Mesodermal cell (in vitro differentiated cells): Measurements from ENCODE around the gene ENTPD5.
"Not testable (repeated sequence)": the region's sequence is repeated elsewhere in the genome, so short reads cannot be mapped to it uniquely, and the experiment has no call there.

Experiments used
- H3K27ac ChIP-seq: 2 replicates; pipeline ENCODE4 v1.7.0; 2013; ENCODE audit warnings: mild to moderate bottlenecking, low read depth, low read length, moderate library complexity; ENCODE audit not compliant: severe bottlenecking
- H3K36me3 ChIP-seq: 2 replicates; pipeline ENCODE4 v1.7.1; 2013; ENCODE audit warnings: mild to moderate bottlenecking, low read length, moderate library complexity; ENCODE audit not compliant: control insufficient read depth, insufficient read depth
- H3K4me1 ChIP-seq: one replicate; pipeline ENCODE4 v1.7.1; 2013; ENCODE audit warnings: mild to moderate bottlenecking, low read length; ENCODE audit not compliant: insufficient read depth, control insufficient read depth, poor library complexity, severe bottlenecking
- H3K4me3 ChIP-seq: 2 replicates; pipeline ENCODE4 v1.7.0; 2013; ENCODE audit warnings: low read length, control low read depth, mild to moderate bottlenecking; ENCODE audit not compliant: insufficient read depth, poor library complexity, severe bottlenecking; ENCODE audit errors: extremely low read depth
- H3K9me3 ChIP-seq: 2 replicates; pipeline ENCODE4 v1.7.1; 2013; ENCODE audit warnings: mild to moderate bottlenecking, low read length, moderate library complexity; ENCODE audit not compliant: control insufficient read depth
- WGBS, 2 experiments: methylation state at CpG; one replicate each; pipeline ENCODE4 v1.1.5; 2013; ENCODE audit warnings: missing lambda C conversion rate in 2 of 2; ENCODE audit not compliant: insufficient coverage in 2 of 2; 5-methylcytosine and 5-hydroxymethylcytosine counted together

Gene ENTPD5

GRCh38 chr14:73943083-73943482 is 76.0 kb downstream of the ENTPD5 start:
- Histone ChIP-seq H3K9me3 (no peaks in the 10 kb centered on the region), H3K27ac (no peak overlapping the region), H3K4me3 (no peak overlapping the region), H3K36me3 (peaks cover 3% of the 10 kb centered on the region), H3K4me1 (no peaks in the 10 kb centered on the region)
- 67 to 85% methylated on average over 4 of the region's 4 CpGs for whole genome bisulfite sequencing, 2 experiments

- Histone ChIP-seq H3K4me1 (no peaks in the 10 kb centered on the region), H3K27ac (no peak overlapping the region), H3K9me3 (no peaks in the 10 kb centered on the region), H3K36me3 (peaks cover 10% of the 10 kb centered on the region), H3K4me3 (no peak overlapping the region)
- 65 to 95% methylated on average over 3 to 7 of the region's 7 CpGs for WGBS, 2 experiments
Observed at GRCh38 chr14:73942180-73942579, 76.9 kb downstream of the ENTPD5 start.

GRCh38 chr14:73937012-73937411 is 82.1 kb downstream of the ENTPD5 start:
- H3K4me3 ChIP-seq, result no peak overlapping the region
- H3K27ac ChIP-seq, result no peak overlapping the region
- peaks cover 40% of the 10 kb centered on the region for H3K36me3 ChIP-seq
- no peaks in the 10 kb centered on the region for H3K4me1 ChIP-seq
- H3K9me3 ChIP-seq, result no peaks in the 10 kb centered on the region
- WGBS, 2 experiments, result no CpG with 5 or more reads among the region's 2 CpGs

- no peaks in the 10 kb centered on the region for H3K4me1 ChIP-seq
- H3K4me3 ChIP-seq, result no peak overlapping the region
- H3K36me3 ChIP-seq, result peaks cover 45% of the 10 kb centered on the region
- 67% methylated on average over 1 of the region's 1 CpG; no CpG with 5 or more reads in 1 of the 2 experiments for WGBS, 2 experiments
- no peaks in the 10 kb centered on the region for H3K9me3 ChIP-seq
- H3K27ac ChIP-seq, result no peak overlapping the region
Observed at GRCh38 chr14:73936548-73936947, 82.5 kb downstream of the ENTPD5 start.

GRCh38 chr14:73935666-73936065 is 83.4 kb downstream of the ENTPD5 start:
- Histone ChIP-seq H3K27ac (no peak overlapping the region), H3K9me3 (no peaks in the 10 kb centered on the region), H3K36me3 (peaks cover 54% of the 10 kb centered on the region), H3K4me1 (no peaks in the 10 kb centered on the region), H3K4me3 (no peak overlapping the region)
- WGBS, 2 experiments, result 80% methylated on average over 1 of the region's 2 CpGs; no CpG with 5 or more reads in 1 of the 2 experiments

- H3K4me1 ChIP-seq, result no peaks in the 10 kb centered on the region
- 78 to 87% methylated on average over 4 of the region's 5 CpGs for WGBS, 2 experiments
- no peak overlapping the region for H3K27ac ChIP-seq
- peaks cover 92% of the 10 kb centered on the region for H3K36me3 ChIP-seq
- H3K9me3 ChIP-seq, result no peaks in the 10 kb centered on the region
- H3K4me3 ChIP-seq, result no peak overlapping the region
Observed at GRCh38 chr14:73924337-73924736, 94.8 kb downstream of the ENTPD5 start.

GRCh38 chr14:73919457-73919856 is 99.6 kb downstream of the ENTPD5 start:
- not testable (repeated sequence) for H3K9me3 ChIP-seq, H3K4me1 ChIP-seq, H3K4me3 ChIP-seq, H3K27ac ChIP-seq
- H3K36me3 ChIP-seq, result peaks cover 89% of the 10 kb centered on the region
- 86 to 88% methylated on average over 2 of the region's 2 CpGs for WGBS, 2 experiments

- H3K9me3 ChIP-seq, result no peaks in the 10 kb centered on the region
- H3K4me1 ChIP-seq, result no peaks in the 10 kb centered on the region
- H3K27ac ChIP-seq, result no peak overlapping the region
- no peak overlapping the region for H3K4me3 ChIP-seq
- WGBS, 2 experiments, result 85 to 86% methylated on average over 4 to 6 of the region's 6 CpGs
- H3K36me3 ChIP-seq, result peaks cover 88% of the 10 kb centered on the region
Observed at GRCh38 chr14:73916324-73916723, 102.8 kb downstream of the ENTPD5 start.

GRCh38 chr14:73913256-73913655 is 105.8 kb downstream of the ENTPD5 start:
- whole genome bisulfite sequencing, 2 experiments, result 83 to 93% methylated on average over 2 to 3 of the region's 3 CpGs
- peaks cover 88% of the 10 kb centered on the region for H3K36me3 ChIP-seq

GRCh38 chr14:73909681-73910080 is 109.4 kb downstream of the ENTPD5 start:
- WGBS, 2 experiments, result 100% methylated on average over 1 of the region's 1 CpG; no CpG with 5 or more reads in 1 of the 2 experiments
- no peaks in the 10 kb centered on the region for H3K9me3 ChIP-seq
- H3K4me1 ChIP-seq, result no peaks in the 10 kb centered on the region
- H3K36me3 ChIP-seq, result peaks cover 93% of the 10 kb centered on the region
- H3K4me3 ChIP-seq, result no peak overlapping the region
- H3K27ac ChIP-seq, result no peak overlapping the region

More at GRCh38 chr14:73913256-73913655, 105.8 kb downstream of the ENTPD5 start:
- Histone ChIP-seq H3K9me3 (no peaks in the 10 kb centered on the region), H3K4me1 (no peaks in the 10 kb centered on the region), H3K27ac (no peak overlapping the region), H3K4me3 (no peak overlapping the region)
